GM19238 (cell line): ENCODE measurements around the gene APOH.

Source experiments
- DNase-seq: peaks from one replicate; pipeline ENCODE4 v3.0.0; 2011; ENCODE audit warnings: low spot score; ENCODE audit not compliant: insufficient read length

The APOH gene

GRCh38 chr17:66198242-66198641, 31.0 kb downstream of the APOH start:
- no peak for DNase-seq

- DNase-seq: no peak
These were observed 36.9 kb downstream of the APOH start for GRCh38 chr17:66192378-66192687.

- DNase-seq: peak; percentile 29
These were observed 37.4 kb downstream of the APOH start, which contains the start of gene CEP112 for GRCh38 chr17:66191593-66192377. Gene CEP112, minus strand, starts transcription at chr17:66192133.

GRCh38 chr17:66190738-66191592, 38.2 kb downstream of the APOH start:
- DNase-seq: no peak

- DNase-seq: no peak
These were observed 41.5 kb downstream of the APOH start for GRCh38 chr17:66187718-66188117.

GRCh38 chr17:66185862-66186261, 43.4 kb downstream of the APOH start:
- DNase-seq: no peak

- no peak for DNase-seq
These were observed 44.8 kb downstream of the APOH start for GRCh38 chr17:66184392-66184791.

GRCh38 chr17:66183529-66183928, 45.7 kb downstream of the APOH start:
- DNase-seq: no peak

- DNase-seq: no peak
These were observed 50.6 kb downstream of the APOH start for GRCh38 chr17:66178642-66179041.

- no peak for DNase-seq
These were observed 52.2 kb downstream of the APOH start for GRCh38 chr17:66177048-66177447.

GRCh38 chr17:66175892-66176291, 53.3 kb downstream of the APOH start:
- no peak for DNase-seq

GRCh38 chr17:66172691-66173223, 56.5 kb downstream of the APOH start:
- no peak for DNase-seq

GRCh38 chr17:66172144-66172543, 57.1 kb downstream of the APOH start:
- DNase-seq: no peak

- DNase-seq: no peak
These were observed 57.5 kb downstream of the APOH start for GRCh38 chr17:66171692-66172091.

- DNase-seq: no peak
These were observed 58.0 kb downstream of the APOH start for GRCh38 chr17:66171172-66171571.

GRCh38 chr17:66169839-66170238, 59.4 kb downstream of the APOH start:
- DNase-seq: no peak

GRCh38 chr17:66167189-66167815, 61.9 kb downstream of the APOH start:
- no peak for DNase-seq

GRCh38 chr17:66165537-66166123, 63.6 kb downstream of the APOH start:
- DNase-seq: no peak
